ENCODE results near the gene KLRG1.

Gene KLRG1

GRCh38 chr12:8989413-8989812 lies at the start of gene KLRG1:
TSS of gene KLRG1 (plus strand) at chr12:8989546. CDS start at chr12:8989636, 90 bp downstream.
- no peak for DNase-seq

DNA sequence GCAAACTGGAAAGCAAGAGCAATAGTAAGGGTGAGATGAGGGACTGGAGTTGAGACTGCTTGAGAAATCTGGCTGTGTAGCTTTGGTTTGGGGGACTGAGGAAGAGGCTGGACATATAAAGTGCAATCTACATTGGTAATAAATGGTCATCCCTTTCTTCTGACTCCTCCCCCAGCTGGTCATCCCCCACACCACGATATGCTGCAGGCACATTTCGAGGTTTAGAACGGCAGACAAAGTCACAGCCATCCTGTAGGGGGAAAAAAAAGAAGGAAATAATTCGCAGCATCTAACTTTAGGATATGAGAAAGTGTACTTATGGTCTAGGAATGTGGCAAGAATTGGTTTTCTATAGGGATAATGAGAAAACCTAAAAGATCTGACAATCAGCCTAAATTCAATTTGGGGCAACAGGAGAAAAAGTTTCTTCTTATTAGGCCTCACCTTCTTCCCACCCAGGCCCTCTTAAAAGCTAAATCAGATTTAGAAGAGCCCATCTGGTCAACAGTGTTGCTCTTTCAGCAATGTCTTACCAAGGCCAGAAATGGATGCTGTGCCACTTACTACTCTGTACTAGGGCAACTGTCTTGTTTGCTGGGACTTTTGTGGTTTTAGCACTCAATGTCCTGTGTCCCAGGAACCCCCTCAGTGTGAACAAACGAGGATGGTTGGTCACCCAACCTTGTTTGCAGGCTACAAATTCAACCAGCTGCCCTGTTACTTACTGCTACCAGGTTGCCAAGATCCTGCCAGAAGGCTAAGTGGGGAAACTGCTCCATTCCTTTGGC lies 47.5 kb upstream of the KLRG1 start:
- DNase-seq: no peak

DNA sequence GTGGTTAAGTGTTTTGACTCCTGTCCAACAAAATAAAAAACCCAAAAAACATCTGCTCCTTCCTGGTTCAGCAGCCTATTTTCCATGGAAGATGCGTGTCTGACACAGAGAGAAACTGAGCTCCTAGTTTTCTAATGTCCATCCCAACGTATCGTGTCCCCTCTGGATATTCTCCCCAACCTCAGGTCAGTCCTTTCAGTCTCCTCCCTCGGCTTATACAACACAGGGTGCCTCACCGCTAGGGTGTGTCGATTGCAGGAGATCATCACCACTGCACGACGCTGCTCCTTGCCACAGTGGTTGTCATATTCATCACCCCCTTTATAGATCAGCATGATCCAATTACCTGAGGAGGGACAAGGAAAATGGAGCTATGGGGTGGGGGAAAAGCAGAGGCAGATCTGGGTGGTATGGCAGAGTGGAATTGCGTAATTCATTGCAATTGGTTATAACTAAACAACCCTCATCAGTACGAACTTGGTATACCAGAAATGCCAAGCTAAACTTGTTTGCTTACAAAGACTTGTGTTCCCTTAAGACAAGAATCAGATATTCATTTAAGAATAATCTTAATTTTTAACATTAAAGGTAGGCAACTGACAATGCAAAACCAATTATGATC lies 45.7 kb upstream of the KLRG1 start:
- DNase-seq: no peak

DNA sequence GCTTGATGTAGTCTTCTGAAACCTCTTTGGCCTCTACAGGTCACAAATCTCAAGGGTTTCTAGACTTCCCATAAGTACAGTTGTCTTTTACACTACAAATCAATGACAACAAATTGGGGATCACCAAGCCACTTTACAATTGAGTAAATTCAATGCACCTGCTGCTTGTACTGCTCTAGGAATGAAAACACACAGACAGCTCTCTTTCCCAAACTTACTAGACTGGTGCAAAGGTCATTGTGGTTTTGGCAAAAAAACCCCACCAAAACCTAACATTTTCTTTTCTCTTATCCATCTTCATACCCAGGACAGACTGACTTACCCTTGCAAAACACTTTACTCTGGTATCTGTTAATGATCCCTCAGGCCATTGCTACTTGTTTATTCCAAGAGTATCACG lies 42.6 kb upstream of the KLRG1 start:
- no peak for DNase-seq

DNA sequence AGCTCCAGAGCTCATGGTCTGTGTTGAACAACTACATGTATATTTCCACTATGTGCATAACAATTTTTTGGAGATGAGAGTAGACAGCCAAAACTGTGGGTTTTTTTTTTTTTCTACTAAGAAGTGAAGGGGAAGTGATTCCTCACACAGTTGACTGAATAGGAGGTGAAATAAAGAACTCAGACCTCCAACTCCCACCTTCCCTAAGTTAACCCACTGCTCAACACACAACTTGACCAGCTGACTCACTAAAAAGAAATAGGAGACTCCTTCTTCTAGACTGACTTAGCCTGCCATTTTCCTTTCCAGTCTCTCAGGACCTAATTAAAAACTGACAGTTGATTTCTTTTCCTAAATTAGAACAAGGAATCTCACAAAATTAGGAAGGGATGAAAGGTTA lies 41.6 kb upstream of the KLRG1 start:
- no peak for DNase-seq

GRCh38 chr12:8948701-8949341 lies 40.5 kb upstream of the KLRG1 start:
- no peak for DNase-seq

DNA sequence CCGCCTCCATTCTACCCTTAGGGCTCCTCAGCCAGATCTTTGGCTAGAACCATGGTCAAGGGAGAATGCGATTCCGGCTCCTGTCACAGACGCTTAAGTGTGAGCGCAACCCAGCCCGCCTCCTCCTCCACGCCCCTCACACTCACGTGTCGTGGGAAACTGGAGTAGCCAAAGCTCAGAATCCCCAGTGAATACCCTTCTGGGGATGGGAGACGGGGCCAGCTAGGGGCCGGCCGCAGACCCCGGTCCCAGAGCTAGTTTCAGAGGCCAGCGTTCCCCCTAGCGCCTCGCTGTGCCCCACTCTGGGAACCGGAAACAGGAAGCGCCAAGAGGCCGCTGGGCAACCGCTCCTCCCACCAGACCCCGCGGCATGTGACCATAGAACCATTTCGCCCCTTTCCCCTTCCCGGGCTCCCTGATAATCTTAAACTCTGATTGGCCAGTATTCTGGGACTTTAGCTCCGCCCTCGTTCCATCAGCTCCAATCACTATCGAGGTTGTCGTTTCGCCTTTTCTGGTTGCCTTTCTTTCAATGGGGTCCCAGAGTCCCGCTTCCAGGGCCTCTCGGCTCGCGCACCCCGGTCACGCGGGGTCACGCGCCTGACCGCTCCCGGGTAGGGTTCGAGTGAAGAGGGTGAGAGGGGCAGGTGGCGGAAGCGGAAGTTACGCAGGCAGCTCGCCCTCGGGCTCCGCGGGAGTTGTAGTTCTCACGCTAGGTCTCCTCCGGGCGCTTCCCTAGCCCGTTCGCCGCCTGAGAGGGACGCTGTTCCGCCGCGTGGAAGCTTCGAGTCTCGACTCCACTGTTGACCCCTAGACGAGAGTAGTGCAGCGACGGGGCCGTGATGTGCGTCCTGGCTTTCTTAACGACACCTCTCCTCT lies 39.8 kb upstream of the KLRG1 start, which contains the start of gene M6PR:
M6PR (minus strand) TSS at position 304 of the 879 bp plus-strand sequence. CDS start 3,241 bp downstream, outside the sequence.
- DNase-seq: peak; percentile 91

DNA sequence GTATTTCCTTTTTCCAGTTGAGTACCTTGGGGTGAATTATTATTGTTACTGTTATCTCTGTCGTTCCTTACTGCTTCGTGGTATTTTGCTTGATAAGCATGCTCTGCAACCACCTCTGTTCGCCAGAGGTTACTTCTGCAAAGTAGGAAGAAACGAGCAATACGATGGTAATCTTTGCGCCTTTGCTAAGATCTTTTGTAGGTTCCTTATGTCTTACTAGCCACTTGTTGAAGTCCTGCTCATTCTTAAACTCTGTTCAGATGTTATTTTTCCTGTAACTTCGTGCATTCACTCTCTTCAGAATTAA lies 39.2 kb upstream of the KLRG1 start:
- DNase-seq: no peak

- DNase-seq: no peak
These were observed 38.5 kb upstream of the KLRG1 start for GRCh38 chr12:8950702-8951478.

DNA sequence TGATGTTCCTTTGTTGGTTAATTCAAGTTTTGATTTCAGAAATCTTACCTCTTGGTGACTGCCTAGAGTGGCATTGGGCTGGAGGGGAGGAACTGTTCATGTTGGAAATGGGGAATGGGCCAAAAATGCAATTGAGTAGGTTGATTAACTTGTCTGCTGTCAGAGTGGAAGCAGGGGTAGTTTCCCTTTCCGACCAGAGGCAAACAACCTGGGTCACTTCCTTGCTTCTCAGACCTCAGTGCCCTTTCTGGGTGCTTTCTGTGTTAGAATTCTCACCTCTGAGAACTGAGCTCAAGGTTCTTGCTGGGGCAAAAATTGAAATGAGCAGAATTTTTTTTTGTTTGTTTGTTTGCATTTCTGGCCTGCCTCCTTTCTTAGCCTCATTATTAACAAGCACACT lies 37.6 kb upstream of the KLRG1 start:
- no peak for DNase-seq

DNA sequence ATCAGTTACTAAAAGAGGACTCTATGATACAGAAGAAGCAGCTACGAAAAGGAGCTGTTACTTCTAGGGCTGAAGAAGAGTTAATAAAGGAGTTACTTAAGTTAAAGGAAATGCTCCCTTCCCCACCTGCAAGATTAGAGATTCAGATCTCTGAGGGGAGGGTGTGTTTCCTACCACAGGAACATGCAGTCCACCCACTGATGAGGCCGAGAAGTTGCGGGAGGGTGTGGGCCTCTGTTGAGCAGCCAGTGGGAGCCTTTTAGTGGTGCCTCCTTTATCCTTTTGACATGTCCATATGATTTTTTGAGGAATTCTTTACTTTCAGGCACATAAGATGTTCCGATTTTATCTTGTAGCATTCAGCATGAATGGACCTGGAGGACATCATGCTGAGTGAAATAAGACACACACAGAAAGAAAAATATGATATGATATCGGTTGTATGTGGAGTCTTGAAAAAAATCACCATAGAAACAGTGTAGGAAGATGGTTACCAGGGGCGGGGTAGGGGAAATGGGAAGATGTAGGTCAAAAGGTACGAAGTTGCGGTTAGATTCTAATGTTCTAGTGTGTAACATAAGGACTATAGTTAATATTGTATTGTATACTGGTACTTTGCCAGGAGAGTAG lies 35.5 kb upstream of the KLRG1 start:
- no peak for DNase-seq

DNA sequence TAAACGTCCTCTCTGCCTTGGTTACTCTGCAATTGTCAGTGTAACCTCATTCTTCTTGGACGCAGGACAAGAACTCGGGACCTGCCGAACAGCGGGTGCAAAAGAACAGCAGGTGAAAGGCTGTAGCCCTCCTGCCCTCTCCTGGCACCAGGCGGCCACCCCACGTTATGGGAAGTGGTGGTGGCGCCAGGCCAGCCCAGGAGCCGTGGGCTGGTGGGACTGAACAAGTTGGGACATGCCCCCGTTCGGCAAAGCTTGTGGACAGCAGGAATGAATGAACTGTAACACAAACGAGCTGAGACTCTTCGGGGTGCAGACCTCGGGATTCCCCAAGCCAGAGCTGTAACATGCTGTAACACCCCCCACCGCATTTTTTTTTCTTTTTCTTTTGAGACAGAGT lies 33.3 kb upstream of the KLRG1 start:
- no peak for DNase-seq

- DNase-seq: no peak
These were observed 32.6 kb upstream of the KLRG1 start for GRCh38 chr12:8956772-8957171.

DNA sequence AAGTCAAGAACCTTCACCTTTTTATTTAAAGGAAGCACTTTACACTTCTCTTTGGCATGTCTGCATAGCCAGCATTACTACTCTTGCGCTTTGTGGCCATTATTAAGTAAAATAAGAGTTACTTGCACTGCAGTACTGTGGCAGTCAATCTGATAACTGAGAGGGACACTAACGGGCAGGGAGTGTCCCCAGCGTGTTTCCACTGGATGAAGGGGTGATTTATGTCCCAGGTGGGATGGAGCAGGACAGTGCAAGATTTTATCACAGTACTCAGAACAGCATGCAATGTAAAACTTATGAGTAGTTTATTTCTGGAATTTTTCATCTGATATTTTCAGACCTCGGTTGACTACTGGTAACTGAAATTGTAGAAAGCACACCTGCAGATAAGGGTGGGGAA lies 31.8 kb upstream of the KLRG1 start:
- DNase-seq: no peak

DNA sequence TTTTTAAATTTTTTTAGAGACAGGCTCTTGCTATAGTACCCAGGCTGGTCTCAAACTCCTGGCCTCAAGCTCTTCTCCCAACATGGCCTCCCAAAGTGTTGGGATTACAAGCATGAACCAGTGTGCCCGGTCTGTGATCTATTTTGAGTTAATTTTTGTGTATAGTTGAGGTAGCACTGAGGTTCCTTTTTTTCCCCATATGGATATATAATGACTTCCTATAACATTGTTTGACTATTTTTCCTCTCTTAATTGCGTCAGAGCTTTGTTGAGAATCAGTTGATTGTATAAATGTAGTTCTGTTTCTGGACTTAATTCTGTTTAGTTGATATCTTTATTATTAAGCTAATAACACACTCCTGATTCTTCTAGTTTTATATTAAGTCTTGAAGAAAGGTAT lies 31.3 kb upstream of the KLRG1 start:
- DNase-seq: no peak

DNA sequence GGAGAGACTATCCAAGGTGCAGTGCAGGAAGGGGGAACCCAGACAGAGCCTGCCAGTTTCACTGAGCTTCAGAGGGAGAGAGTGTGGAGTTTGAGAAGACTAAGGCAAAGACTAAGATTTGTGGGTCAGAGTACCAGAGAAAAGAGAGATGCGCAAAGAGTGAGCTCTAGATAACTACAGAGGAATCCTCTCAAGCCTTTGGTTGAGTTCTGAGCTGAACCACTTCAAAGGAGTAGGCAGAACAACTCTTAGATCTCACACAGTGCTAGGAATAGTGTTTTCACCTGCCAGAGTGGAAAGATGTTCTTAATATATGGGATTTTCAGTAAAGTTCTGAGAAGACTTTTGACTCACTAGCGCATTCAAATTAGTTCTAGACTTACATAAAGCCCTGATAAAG lies 29.2 kb upstream of the KLRG1 start:
- DNase-seq: no peak

- no peak for DNase-seq
These were observed 20.6 kb upstream of the KLRG1 start for GRCh38 chr12:8968761-8969160.

- no peak for DNase-seq
These were observed 19.4 kb upstream of the KLRG1 start for GRCh38 chr12:8969861-8970411.

GRCh38 chr12:8970432-8970831 lies 18.9 kb upstream of the KLRG1 start:
- DNase-seq: no peak

GRCh38 chr12:8980137-8980536 lies 9.2 kb upstream of the KLRG1 start:
- no peak for DNase-seq

- no peak for DNase-seq
These were observed 4.1 kb upstream of the KLRG1 start for GRCh38 chr12:8985213-8985754.
